ENCODE data around the gene ZNF638. TPM values are rescaled to one million over a fixed set of nuclear protein-coding genes. Genes with fewer than 3 reads are reported as not detected.

Gene ZNF638
- total RNA-seq, 1 experiment from 2014 or later = 108 TPM

DNA sequence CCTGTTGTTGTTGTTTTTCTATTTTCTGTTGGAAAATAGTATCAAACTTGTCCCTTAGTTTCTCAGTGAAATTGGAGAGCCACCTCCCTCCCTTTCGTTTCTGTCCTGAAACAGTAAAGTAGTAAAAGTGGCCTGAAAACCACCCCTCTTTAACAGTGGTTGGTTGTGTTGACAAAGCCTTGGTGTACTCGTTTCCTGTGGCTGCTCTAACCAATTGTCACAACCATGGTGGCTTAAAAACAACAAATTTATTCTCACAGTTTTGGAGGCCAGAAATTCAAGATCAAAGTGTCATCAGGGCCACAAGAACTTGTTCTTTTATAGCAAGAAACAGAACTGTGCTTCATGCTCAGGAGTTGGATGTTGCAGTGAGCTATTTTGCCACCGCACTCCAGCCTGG lies 117.8 kb downstream of the ZNF638 start:
- Histone ChIP-seq H3K79me2 (ENCODE audit: insufficient read depth, low read length) (no peaks in the 10 kb centered on the region), H2AFZ (ENCODE audit: low read depth, low read length, poor library complexity, severe bottlenecking) (no peak overlapping the region), H3K4me3 (replicated peaks in 1 of 2; ENCODE audit: low read depth in 1 of 2, low read length in 2 of 2) (no peak overlapping the region), H3K4me2 (ENCODE audit: low read length) (no peak overlapping the region), H3K9me2 (ENCODE audit: insufficient read depth) (no peaks in the 10 kb centered on the region), H3K27ac (ENCODE audit: low read depth, low read length) (no peak overlapping the region), H3K9ac (ENCODE audit: low read length) (no peak overlapping the region), H4K20me1 (ENCODE audit: insufficient read depth) (no peaks in the 10 kb centered on the region), H3K27me3 (ENCODE audit: insufficient read depth, low read length) (no peaks in the 10 kb centered on the region), H3K4me1 (ENCODE audit: control insufficient read depth in 1 of 2, insufficient read depth in 2 of 2, low read length in 2 of 2) (peaks cover 5 to 10% of the 10 kb centered on the region in 2 experiments; a peak in 3 of 4 replicates), H3K9me3 (ENCODE audit: control insufficient read depth in 1 of 2, insufficient read depth in 1 of 2, low read depth in 1 of 2, low read length in 2 of 2) (no peaks in the 10 kb centered on the region), H3K36me3 (ENCODE audit: control insufficient read depth in 1 of 2, insufficient read depth in 2 of 2, low read length in 2 of 2) (no peaks in the 10 kb centered on the region)
- intact Hi-C loops (cut with micrococcal nuclease) = no loop called here
- ChIA-PET POLR2A (no interaction called here), CTCF (no interaction called here), RAD21 (ENCODE audit: low non-redundant PET in 1 of 2, low total read pairs in 2 of 2, uncharacterized antibody in 2 of 2, unreplicated experiment in 2 of 2) (no interaction called here)
- BruUV-seq (replicated peaks) = no TSS peak
- TF ChIP-seq ZNF274 (IDR thresholded peaks at IDR 0.05; ENCODE audit: low read depth, low read length) = no peak
- TF ChIP-seq, protein P1, sequence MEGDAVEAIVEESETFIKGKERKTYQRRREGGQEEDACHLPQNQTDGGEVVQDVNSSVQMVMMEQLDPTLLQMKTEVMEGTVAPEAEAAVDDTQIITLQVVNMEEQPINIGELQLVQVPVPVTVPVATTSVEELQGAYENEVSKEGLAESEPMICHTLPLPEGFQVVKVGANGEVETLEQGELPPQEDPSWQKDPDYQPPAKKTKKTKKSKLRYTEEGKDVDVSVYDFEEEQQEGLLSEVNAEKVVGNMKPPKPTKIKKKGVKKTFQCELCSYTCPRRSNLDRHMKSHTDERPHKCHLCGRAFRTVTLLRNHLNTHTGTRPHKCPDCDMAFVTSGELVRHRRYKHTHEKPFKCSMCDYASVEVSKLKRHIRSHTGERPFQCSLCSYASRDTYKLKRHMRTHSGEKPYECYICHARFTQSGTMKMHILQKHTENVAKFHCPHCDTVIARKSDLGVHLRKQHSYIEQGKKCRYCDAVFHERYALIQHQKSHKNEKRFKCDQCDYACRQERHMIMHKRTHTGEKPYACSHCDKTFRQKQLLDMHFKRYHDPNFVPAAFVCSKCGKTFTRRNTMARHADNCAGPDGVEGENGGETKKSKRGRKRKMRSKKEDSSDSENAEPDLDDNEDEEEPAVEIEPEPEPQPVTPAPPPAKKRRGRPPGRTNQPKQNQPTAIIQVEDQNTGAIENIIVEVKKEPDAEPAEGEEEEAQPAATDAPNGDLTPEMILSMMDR (IDR thresholded peaks at IDR 0.05 in 2 of 3, conservative IDR thresholded peaks at IDR 0.05 in 1 of 3; ENCODE audit: borderline replicate concordance in 1 of 3, insufficient read depth in 1 of 3, low read depth in 2 of 3, low read length in 2 of 3) = no peak
- TF ChIP-seq, protein P2, sequence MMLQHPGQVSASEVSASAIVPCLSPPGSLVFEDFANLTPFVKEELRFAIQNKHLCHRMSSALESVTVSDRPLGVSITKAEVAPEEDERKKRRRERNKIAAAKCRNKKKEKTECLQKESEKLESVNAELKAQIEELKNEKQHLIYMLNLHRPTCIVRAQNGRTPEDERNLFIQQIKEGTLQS (IDR thresholded peaks at IDR 0.05) = no peak
- TF ChIP-seq EGR1 (IDR thresholded peaks at IDR 0.05; ENCODE audit: low read depth) = no peak
- no peak for TF ChIP-seq ELF1 (IDR thresholded peaks at IDR 0.05; ENCODE audit: borderline replicate concordance, low read depth)
- TF ChIP-seq ZFX (IDR thresholded peaks at IDR 0.05) = no peak
- TF ChIP-seq RAD21 (IDR thresholded peaks at IDR 0.05; ENCODE audit: low read depth) = no peak
- TF ChIP-seq SRF (IDR thresholded peaks at IDR 0.05; ENCODE audit: low read depth) = no peak
- no peak for TF ChIP-seq CEBPB (IDR thresholded peaks at IDR 0.05; ENCODE audit: low read depth)
- no peak for TF ChIP-seq TCF7L2 (IDR thresholded peaks at IDR 0.05; ENCODE audit: borderline replicate concordance, extremely low read depth, insufficient read depth, insufficient read length)
- no peak for TF ChIP-seq FOSL1 (IDR thresholded peaks at IDR 0.05; ENCODE audit: low read depth)
- TF ChIP-seq SP1 (IDR thresholded peaks at IDR 0.05; ENCODE audit: low read depth) = no peak
- TF ChIP-seq POLR2A (IDR thresholded peaks at IDR 0.05; ENCODE audit: borderline replicate concordance, extremely low read depth, insufficient read depth, insufficient read length) = no peak
- TF ChIP-seq, protein P3, sequence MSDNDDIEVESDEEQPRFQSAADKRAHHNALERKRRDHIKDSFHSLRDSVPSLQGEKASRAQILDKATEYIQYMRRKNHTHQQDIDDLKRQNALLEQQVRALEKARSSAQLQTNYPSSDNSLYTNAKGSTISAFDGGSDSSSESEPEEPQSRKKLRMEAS (IDR thresholded peaks at IDR 0.05) = no peak
- no peak for TF ChIP-seq EZH2 (IDR thresholded peaks at IDR 0.05)
- no peak for TF ChIP-seq YY1 (IDR thresholded peaks at IDR 0.05; ENCODE audit: extremely low read depth, insufficient replicate concordance, low read depth, low read length)
- TF ChIP-seq, protein P4, sequence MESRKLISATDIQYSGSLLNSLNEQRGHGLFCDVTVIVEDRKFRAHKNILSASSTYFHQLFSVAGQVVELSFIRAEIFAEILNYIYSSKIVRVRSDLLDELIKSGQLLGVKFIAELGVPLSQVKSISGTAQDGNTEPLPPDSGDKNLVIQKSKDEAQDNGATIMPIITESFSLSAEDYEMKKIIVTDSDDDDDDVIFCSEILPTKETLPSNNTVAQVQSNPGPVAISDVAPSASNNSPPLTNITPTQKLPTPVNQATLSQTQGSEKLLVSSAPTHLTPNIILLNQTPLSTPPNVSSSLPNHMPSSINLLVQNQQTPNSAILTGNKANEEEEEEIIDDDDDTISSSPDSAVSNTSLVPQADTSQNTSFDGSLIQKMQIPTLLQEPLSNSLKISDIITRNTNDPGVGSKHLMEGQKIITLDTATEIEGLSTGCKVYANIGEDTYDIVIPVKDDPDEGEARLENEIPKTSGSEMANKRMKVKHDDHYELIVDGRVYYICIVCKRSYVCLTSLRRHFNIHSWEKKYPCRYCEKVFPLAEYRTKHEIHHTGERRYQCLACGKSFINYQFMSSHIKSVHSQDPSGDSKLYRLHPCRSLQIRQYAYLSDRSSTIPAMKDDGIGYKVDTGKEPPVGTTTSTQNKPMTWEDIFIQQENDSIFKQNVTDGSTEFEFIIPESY (IDR thresholded peaks at IDR 0.05; ENCODE audit: extremely low read depth, insufficient replicate concordance, low read length) = no peak
- TF ChIP-seq EZH2phosphoT487 (IDR thresholded peaks at IDR 0.05; ENCODE audit: borderline replicate concordance) = no peak
- no peak for TF ChIP-seq CBX3 (IDR thresholded peaks at IDR 0.05; ENCODE audit: low read depth)
- ATAC-seq (no peak), DNase-seq (ENCODE audit: low read depth, low spot score) (no peak)
